ENCODE data around the gene CDC45.

CDC45 gene

DNA sequence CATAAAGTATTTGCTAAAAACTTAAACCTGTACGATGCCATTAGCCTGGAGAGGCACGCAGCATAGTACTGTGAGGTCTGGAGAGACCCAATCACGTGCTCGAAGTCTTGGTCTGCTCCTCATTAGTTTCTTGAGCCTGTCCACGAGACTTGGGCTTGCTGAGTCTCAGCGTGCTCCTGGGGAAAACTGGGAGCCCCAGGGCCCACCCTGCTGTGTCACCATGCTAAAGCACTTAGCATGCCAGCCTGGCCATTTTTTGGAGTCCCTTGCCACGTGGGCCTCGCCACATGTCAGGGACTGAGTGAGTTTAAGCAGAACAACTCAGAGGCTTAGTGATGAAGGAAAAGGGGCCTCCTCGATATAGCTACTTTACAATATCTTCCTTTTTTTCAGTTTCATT lies 2.6 kb downstream of the CDC45 start:
- DNase-seq (ENCODE audit: extremely low spot score): no peak
- ChIA-PET POLR2A (no interaction called here), CTCF (interaction anchor here (1.7 kb wide), 1 partner anchor 19 kb away, joined by 4 read pairs; no protein-coding TSS in a partner anchor)
- TF ChIP-seq, protein P1, sequence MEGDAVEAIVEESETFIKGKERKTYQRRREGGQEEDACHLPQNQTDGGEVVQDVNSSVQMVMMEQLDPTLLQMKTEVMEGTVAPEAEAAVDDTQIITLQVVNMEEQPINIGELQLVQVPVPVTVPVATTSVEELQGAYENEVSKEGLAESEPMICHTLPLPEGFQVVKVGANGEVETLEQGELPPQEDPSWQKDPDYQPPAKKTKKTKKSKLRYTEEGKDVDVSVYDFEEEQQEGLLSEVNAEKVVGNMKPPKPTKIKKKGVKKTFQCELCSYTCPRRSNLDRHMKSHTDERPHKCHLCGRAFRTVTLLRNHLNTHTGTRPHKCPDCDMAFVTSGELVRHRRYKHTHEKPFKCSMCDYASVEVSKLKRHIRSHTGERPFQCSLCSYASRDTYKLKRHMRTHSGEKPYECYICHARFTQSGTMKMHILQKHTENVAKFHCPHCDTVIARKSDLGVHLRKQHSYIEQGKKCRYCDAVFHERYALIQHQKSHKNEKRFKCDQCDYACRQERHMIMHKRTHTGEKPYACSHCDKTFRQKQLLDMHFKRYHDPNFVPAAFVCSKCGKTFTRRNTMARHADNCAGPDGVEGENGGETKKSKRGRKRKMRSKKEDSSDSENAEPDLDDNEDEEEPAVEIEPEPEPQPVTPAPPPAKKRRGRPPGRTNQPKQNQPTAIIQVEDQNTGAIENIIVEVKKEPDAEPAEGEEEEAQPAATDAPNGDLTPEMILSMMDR (IDR thresholded peaks at IDR 0.05; ENCODE audit: control extremely low read depth, extremely low read depth, low read depth, missing control alignments): no peak

- CTCF ChIA-PET: interaction anchor here (1.3 to 1.7 kb wide), 2 partner anchors 11 to 20 kb away, joined by 3 to 4 read pairs; no protein-coding TSS in a partner anchor
- no peak for DNase-seq (ENCODE audit: extremely low spot score)
- TF ChIP-seq, protein P1 (IDR thresholded peaks at IDR 0.05; ENCODE audit: control extremely low read depth, extremely low read depth, low read depth, missing control alignments): no peak
- POLR2A ChIA-PET: no interaction called here
Observed at GRCh38 chr22:19483481-19484244, 3.9 kb downstream of the CDC45 start.

GRCh38 chr22:19488285-19488684 lies 8.6 kb downstream of the CDC45 start:
- no peak for DNase-seq (ENCODE audit: extremely low spot score)
- TF ChIP-seq, protein P1 (IDR thresholded peaks at IDR 0.05; ENCODE audit: control extremely low read depth, extremely low read depth, low read depth, missing control alignments): no peak
- ChIA-PET CTCF (interaction anchor here (2.1 kb wide), 1 partner anchor 142 kb away, joined by 5 read pairs; no protein-coding TSS in a partner anchor), POLR2A (no interaction called here)

DNA sequence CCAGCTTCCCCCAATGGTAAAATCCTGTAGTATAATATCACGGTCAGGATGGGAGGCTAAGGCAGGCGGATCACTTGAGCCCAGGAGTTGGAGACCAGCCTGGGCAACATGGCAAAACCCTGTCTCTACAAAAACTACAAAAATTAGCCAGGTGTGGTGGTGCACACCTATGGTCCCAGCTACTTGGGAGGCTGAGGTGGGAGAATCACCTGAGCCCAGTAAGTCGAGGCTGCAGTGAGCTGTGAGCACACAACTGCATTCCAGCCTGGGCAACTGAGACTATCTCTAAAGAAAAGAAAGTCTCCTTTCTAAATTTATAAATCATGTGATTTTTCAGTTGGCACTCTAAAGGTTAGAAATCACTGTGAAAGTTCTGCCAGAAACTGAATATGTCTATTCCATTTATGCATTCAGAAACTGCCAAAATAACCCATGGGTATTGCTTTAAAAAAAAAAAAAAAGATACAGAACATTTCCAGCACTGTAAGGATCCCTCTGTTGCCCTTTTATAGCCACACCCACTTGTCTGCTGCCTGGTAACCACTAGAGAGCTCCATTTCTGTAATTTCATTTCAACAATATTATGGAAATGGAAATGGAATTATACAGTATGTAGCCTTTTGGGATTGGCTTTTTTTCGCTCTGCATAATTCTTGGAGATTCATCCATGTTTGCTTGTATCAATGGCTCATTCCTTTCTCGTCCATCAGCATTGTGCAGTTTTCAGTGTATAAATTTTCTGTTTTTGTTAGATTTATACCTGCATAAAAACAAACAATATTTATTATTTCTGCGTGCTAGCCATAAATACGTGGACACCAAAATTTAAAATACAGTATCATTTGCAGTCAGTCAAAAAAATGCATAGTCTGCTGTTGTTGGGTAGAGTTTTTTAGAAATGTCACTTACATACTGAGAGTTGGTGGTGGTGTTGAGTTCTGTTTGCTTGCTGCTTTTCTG lies 9.4 kb downstream of the CDC45 start:
- TF ChIP-seq, protein P1 (IDR thresholded peaks at IDR 0.05; ENCODE audit: control extremely low read depth, extremely low read depth, low read depth, missing control alignments): no peak
- CTCF ChIA-PET: interaction anchor here (0.6 to 2.1 kb wide), 3 partner anchors 9 to 141 kb away, joined by 3 to 5 read pairs (median 4); partner anchors contain the start of gene CDC45
- DNase-seq (ENCODE audit: extremely low spot score): no peak
- POLR2A ChIA-PET: interaction anchor here (0.5 kb wide), 1 partner anchor 86 kb away, joined by 7 read pairs; no protein-coding TSS in a partner anchor

- TF ChIP-seq, protein P1 (IDR thresholded peaks at IDR 0.05; ENCODE audit: control extremely low read depth, extremely low read depth, low read depth, missing control alignments): no peak
- DNase-seq (ENCODE audit: extremely low spot score): no peak
- ChIA-PET CTCF (interaction anchor here (1.4 kb wide), 1 partner anchor 12 kb away, joined by 4 read pairs; no protein-coding TSS in a partner anchor), POLR2A (no interaction called here)
Observed at GRCh38 chr22:19490628-19491230, 11.0 kb downstream of the CDC45 start.
